ENCODE results near the gene RASGRP3.

The RASGRP3 gene

GRCh38 chr2:33522576-33522975 lies 46.1 kb downstream of the RASGRP3 start:
- no peak for DNase-seq (ENCODE audit: low spot score)

- DNase-seq (ENCODE audit: low spot score), result no peak
These were observed 49.2 kb downstream of the RASGRP3 start for GRCh38 chr2:33525666-33526065.

GRCh38 chr2:33526132-33526531 lies 49.7 kb downstream of the RASGRP3 start:
- no peak for DNase-seq (ENCODE audit: low spot score)

GRCh38 chr2:33526921-33527320 lies 50.5 kb downstream of the RASGRP3 start:
- no peak for DNase-seq (ENCODE audit: low spot score)

- DNase-seq (ENCODE audit: low spot score), result no peak
These were observed 52.0 kb downstream of the RASGRP3 start for GRCh38 chr2:33528441-33528950.

DNA sequence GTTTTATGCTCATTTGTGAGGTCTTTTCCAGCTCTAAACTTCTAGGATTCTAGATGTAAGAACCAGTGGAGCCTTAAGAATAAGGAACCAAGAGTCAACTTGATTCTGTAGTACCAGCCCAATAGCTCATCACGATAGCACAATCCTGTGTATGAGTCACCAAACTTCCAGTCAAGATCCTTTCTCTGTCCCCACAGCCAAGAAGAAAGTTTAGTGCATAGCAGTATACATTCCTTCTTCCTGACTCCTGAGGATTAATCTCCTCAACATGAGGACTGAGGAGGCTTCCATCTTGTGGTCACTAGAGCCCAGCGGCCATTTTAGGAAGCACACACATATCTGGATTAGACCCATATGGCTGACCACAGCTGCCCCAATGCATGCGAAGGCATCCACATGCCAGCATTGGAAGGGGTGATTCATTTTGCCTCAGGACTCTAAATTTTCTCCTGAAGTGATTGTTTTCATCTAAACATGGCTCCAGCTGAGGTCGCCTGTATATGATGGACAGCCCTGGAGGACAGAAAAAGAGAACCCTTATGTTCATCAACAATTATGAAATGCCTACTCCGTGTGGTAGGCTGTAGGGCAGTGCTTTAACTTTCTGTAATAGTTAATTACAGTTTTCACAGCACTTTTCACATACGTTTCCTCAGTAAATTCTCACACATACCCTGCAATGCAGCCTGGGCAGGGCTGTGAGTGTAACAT lies 53.5 kb downstream of the RASGRP3 start:
- DNase-seq (ENCODE audit: low spot score), result no peak

DNA sequence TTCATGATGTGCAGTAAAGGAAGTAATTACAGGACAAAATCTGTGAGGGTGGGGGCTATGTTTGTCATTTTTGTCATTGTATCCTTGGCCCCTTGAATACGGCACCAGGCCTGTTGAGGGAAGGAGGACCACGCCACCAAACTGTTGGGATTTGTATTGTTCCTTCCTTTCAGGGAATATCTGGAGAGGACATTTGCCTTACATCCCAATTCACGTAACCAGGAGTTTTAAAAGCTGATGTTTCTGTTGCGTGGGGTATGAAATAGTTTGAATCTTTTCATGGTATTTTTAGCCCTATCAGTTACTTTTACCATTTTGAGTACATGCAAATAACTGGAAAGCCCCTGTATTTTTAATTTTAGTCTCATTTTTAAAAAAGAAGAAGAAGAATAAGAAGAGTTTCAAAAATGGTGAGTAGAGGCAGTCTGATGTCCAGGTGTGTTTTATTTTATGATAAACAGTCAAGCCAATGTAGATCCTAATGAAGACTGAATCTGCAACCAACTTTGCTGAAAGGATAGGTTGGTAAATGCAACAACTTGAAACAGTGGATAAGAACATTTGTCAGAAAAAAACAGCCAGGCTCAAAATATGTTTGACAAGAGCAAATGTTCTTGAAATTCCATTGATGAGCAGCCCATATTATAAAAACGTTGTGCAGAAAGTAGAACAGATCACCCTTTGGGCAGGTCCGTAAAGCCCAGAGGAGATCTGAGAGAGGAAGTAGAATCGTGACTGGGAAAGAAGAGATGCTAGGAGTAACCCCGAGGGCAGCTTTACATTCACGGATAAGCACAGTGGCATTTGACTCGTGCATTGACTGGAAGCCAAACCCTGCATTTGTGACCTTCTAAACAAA lies 54.5 kb downstream of the RASGRP3 start:
- no peak for DNase-seq (ENCODE audit: low spot score)

DNA sequence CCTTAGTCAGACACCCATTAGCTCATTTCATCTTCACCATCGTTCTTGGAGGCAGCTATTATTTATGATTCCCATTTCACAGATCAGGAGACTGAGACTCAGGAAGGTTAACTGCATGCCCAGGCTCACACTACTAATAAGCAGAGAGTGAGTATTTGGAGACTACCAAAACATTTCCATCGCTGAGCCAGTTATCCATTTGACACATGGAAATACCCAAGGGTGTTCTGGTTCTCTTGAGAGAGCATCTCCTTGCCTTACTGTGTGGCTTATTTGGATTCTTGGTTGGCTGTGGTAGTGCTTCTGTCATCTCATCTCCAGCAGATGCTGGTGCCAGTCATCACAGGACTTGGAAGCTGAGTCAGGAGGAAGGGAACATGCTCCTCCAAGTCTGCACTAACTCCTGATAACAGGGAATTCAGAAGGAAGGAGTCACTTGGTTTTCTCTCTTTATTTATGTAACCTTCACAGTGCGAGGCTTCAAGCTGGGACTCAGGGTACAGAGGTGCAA lies 55.2 kb downstream of the RASGRP3 start:
- DNase-seq (ENCODE audit: low spot score), result no peak

DNA sequence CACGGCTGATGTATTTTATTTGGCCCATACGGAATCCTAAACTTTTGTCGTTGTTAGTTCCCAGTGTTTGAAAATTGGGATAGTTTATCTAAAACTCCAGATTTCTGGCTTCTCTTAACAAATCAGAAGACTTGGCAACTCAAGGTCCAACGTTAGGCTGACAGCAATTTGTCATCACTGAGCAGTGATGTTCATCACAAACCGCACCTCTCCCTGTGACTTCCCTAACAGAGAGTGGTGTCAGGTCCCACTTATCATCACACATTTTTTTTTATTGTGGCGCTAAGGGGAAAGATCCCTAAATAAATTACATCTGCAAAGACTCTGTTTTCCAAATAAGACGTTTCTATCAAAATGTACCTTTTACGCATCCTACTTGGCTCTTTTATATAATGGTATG lies 55.7 kb downstream of the RASGRP3 start:
- no peak for DNase-seq (ENCODE audit: low spot score)

DNA sequence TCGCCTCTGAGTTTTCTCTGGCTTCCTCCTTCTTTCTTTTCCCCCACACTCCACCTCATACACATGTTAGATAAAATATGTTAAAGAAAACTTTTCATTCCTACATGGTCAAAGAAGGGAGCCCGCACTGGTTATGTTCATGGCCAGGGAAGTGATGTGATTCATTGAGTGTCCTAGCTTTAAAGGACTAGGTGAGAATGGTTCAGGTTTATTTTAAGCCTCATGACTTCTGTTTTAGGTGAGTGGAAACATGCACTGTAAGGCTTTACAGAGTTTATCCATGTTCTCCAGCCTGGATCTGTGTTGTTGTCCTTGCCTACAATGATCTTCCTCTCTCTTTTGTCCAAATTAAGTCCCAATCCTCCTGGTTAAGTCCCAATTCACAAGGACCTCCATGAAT lies 56.5 kb downstream of the RASGRP3 start:
- DNase-seq (ENCODE audit: low spot score), result no peak

GRCh38 chr2:33535421-33535820 lies 59.0 kb downstream of the RASGRP3 start:
- no peak for DNase-seq (ENCODE audit: low spot score)

DNA sequence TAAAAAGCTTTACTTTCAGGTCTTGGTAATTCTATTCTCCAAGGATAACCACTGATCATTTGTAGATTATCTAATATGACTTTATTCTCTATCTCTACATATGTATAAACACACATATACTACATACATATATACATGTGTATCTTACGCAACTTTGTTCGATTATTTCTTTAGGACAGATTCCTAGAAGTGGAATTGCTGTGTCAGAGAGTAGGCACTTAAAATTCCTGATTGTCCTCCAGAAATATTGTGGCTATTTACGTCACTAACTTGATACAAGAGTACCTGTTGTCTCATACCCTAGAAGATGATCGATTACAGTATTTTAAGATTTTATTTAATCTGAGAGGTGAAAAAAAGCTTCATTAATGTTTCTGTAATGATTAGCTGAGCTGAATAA lies 64.8 kb downstream of the RASGRP3 start:
- no peak for DNase-seq (ENCODE audit: low spot score)

DNA sequence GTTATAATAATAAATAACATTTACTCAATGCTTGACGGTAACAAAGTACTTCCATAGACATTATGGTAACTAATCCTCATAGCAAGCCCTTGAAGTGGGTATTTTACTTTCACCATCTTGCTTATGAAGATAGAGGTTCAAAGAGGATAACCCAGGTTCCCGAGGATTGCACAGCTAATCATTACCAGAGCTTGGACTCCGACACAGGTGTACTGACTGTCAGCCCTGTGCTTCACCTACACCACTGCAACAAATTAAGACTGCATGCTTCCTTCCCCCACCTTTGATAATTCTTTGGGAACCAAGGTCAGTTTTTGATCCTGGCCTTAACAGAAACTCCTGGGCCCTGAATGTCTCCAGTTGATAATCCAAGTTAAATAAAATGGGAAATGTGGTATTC lies 73.8 kb downstream of the RASGRP3 start:
- DNase-seq (ENCODE audit: low spot score), result no peak

DNA sequence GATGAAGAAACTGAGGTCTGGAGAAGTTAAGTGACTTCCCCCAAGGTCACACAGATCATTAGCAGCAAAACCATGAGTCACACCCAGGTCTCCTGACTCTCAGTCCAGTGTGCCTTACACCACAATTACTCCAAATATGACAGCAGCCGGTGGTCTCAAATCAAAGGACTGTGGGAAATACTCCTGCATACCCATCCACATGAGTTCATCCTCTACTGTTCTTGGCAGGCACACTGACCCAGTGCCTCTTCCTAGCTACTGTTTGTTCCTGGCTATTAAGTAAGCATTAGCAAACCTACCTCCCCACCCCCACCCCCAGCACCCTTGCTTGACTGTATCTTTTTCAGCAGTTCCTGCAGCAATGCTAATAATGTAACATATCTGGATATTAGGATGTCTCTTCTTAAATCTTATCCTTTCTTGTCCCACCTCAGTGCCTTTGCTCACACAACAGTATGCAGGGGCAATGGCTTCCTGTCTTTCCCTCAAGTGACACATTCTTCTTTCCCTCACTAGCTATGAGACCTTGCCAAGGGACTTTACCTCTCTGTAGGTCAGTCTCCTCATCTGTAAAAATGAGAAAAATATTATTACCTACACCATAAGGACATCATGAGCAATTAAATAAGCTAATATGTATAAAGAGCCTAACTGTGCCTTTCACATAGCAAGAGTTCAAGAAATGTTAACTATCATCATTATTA lies 76.5 kb downstream of the RASGRP3 start:
- DNase-seq (ENCODE audit: low spot score), result no peak

DNA sequence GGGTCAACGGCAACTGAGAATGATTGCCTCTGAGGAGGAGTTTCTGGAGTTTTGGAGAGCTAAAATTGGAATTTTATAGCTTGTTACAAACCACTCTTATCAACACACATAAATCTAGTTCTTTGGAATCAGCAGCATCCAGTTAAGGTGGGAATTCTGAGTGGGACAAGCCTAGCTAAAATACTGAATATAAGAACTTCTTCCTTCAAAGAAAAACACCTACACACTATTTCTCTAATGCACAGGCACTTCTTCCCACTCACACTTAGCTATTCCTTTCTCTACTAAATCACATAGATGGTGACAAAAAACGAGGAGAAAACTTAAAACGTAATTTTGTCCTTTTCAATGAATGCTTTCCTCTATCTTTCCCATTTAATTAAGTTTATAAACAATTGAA lies 79.2 kb downstream of the RASGRP3 start:
- no peak for DNase-seq (ENCODE audit: low spot score)

- no peak for DNase-seq (ENCODE audit: low spot score)
These were observed 82.9 kb downstream of the RASGRP3 start for GRCh38 chr2:33559328-33559727.

- no peak for DNase-seq (ENCODE audit: low spot score)
These were observed 83.6 kb downstream of the RASGRP3 start for GRCh38 chr2:33560017-33560416.

DNA sequence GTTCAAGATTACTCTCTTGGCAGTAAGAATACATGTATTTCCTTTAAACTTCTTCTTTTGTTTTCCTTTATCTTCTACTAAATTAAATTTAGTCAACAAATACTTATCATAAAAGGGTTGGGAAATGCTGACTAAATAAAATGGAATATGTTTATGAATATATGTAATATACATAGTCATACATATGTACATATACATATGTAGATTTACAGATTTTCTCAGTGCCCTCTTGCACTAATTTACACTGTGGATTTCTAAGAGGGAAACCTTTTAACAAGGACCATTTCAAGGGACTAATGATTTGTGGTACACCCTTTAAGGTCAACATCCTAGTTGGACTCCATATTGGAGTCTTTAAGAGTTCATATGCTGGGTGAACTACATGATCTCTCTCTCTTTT lies 85.4 kb downstream of the RASGRP3 start:
- DNase-seq (ENCODE audit: low spot score), result no peak

GRCh38 chr2:33570681-33571080 lies 94.2 kb downstream of the RASGRP3 start:
- DNase-seq (ENCODE audit: low spot score), result no peak

DNA sequence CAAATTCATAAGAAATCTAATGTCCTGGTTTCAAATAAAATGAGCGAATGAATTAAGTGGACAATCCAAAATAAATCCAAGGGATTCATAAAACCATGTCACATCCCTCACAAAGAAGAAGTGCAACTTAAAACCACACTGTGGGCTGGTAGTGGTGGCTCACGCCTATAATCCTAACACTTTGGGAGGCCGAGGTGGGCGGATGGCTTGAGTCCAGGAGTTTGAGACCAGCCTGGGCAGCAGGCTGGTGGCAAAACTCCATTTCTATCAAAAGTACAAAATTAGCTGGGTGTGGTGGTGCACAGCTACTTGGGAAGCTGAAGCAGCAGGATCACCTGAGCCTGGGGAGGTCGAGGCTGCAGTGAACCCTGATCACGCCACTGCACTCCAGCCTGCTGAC lies 97.2 kb downstream of the RASGRP3 start:
- DNase-seq (ENCODE audit: low spot score), result no peak

DNA sequence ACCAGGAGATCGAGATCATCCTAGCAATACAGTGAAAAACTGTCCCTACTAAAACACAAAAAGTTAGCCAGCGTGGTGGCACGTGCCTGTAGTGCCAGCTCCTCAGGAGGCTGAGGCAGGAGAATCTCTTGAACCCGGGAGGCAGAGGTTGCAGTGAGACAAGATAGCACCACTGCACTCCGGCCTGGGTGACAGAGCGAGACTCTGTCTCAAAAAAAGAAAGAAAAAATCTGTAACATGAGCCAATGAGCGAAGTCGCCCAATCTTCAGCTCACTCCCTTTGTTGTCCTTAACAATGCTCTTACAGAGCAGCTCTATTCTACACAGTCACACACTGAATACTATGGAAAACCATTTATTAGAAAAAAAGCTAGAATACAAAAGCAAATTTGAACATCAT lies 100.6 kb downstream of the RASGRP3 start:
- DNase-seq (ENCODE audit: low spot score), result no peak

GRCh38 chr2:33577668-33578067 lies 101.2 kb downstream of the RASGRP3 start:
- no peak for DNase-seq (ENCODE audit: low spot score)
